OCI-LY1 (cell line): ENCODE data around the gene TMEM212.

Source experiments
- H2AFZ ChIP-seq: fragments of 200-600 bp; sonication (generic), shearing (Covaris generic); 2 replicates; pipeline ENCODE4 v1.6.0; 2014; ENCODE audit warnings: antibody characterized with exemption, mild to moderate bottlenecking, low read length
- H3F3A ChIP-seq: fragments of 200-600 bp; sonication (generic), shearing (Covaris generic); 2 replicates; pipeline ENCODE4 v1.6.0; 2014; ENCODE audit warnings: mild to moderate bottlenecking, antibody characterized with exemption, low read length, moderate library complexity; ENCODE audit not compliant: insufficient read depth
- H3K27ac ChIP-seq: fragments of 200-600 bp; sonication (generic); 2 replicates; pipeline ENCODE4 v1.5.1; 2014; ENCODE audit warnings: low read length, mixed run types, mild to moderate bottlenecking, low read depth; ENCODE audit not compliant: poor library complexity, severe bottlenecking
- H3K27me3 ChIP-seq: fragments of 200-600 bp; sonication (generic); 2 replicates; pipeline ENCODE4 v1.6.0; 2014; ENCODE audit warnings: antibody characterized with exemption, mild to moderate bottlenecking, low read length, moderate library complexity; ENCODE audit not compliant: insufficient read depth
- H3K36me3 ChIP-seq: fragments of 200-600 bp; sonication (generic); 2 replicates; pipeline ENCODE4 v1.6.1; 2014; ENCODE audit warnings: mild to moderate bottlenecking, antibody characterized with exemption, low read length, moderate library complexity, mixed read lengths; ENCODE audit not compliant: insufficient read depth
- H3K4me1 ChIP-seq: fragments of 200-600 bp; sonication (generic); 2 replicates; pipeline ENCODE4 v1.5.1; 2014; ENCODE audit warnings: mild to moderate bottlenecking, low read length, moderate library complexity; ENCODE audit not compliant: insufficient read depth, severe bottlenecking
- H3K4me2 ChIP-seq: fragments of 200-600 bp; sonication (generic), shearing (Covaris generic); 2 replicates; pipeline ENCODE4 v1.6.1; 2014; ENCODE audit warnings: low read length
- H3K4me3 ChIP-seq: fragments of 200-600 bp; sonication (generic); 2 replicates; pipeline ENCODE4 v1.5.1; 2014; ENCODE audit warnings: low read length, low read depth, mild to moderate bottlenecking, mixed read lengths; ENCODE audit not compliant: poor library complexity, severe bottlenecking
- H3K79me2 ChIP-seq: fragments of 200-600 bp; shearing (Covaris generic); 2 replicates; pipeline ENCODE4 v1.6.1; 2016; ENCODE audit warnings: mixed run types, low read length, mixed read lengths; ENCODE audit not compliant: insufficient read depth
- H3K9ac ChIP-seq: fragments of 200-600 bp; sonication (generic), shearing (Covaris generic); 2 replicates; pipeline ENCODE4 v1.6.1; 2014; ENCODE audit warnings: mild to moderate bottlenecking, low read length, mixed read lengths
- H3K9me2 ChIP-seq: fragments of 200-600 bp; sonication (generic), shearing (Covaris generic); 2 replicates; pipeline ENCODE4 v1.6.1; 2014; ENCODE audit warnings: low read depth, mild to moderate bottlenecking, low read length, mixed read lengths
- H3K9me3 ChIP-seq: fragments of 200-600 bp; shearing (Covaris generic); 2 replicates; pipeline ENCODE4 v1.6.1; 2014; ENCODE audit warnings: low read length, mixed read lengths
- H4K20me1 ChIP-seq: fragments of 200-600 bp; sonication (generic), shearing (Covaris generic); 2 replicates; pipeline ENCODE4 v1.6.0; 2016; ENCODE audit warnings: mild to moderate bottlenecking, low read length; ENCODE audit not compliant: insufficient read depth
- CTCF ChIP-seq: fragments of 200-600 bp; sonication (generic), shearing (Covaris generic); IDR thresholded peaks from 2 replicates; pipeline ENCODE4 v1.5.1; 2017; ENCODE audit warnings: mild to moderate bottlenecking, antibody characterized with exemption, low read length, moderate library complexity, mixed read lengths
- EZH2 ChIP-seq: fragments of 200-600 bp; sonication (generic), shearing (Covaris generic); IDR thresholded peaks from 2 replicates; pipeline ENCODE4 v1.8.0; 2017; ENCODE audit warnings: borderline replicate concordance, mixed run types, mild to moderate bottlenecking, antibody characterized with exemption, low read length, moderate library complexity, mixed read lengths

The TMEM212 gene

GRCh38 chr3:171838218-171838720, 4.9 kb upstream of the TMEM212 start:
- Histone ChIP-seq H3K9me3 (no peaks in the 10 kb centered on the region), H2AFZ (no peak overlapping the region), H3K79me2 (no peaks in the 10 kb centered on the region), H3K4me3 (no peak overlapping the region), H3K36me3 (no peaks in the 10 kb centered on the region), H3K27me3 (no peaks in the 10 kb centered on the region), H3F3A (no peaks in the 10 kb centered on the region), H3K9ac (no peak overlapping the region), H3K27ac (no peak overlapping the region), H4K20me1 (no peaks in the 10 kb centered on the region), H3K4me2 (no peak overlapping the region), H3K4me1 (no peaks in the 10 kb centered on the region), H3K9me2 (no peaks in the 10 kb centered on the region)
- TF ChIP-seq CTCF (no peak), EZH2 (no peak)

- Histone ChIP-seq H3K4me2 (no peak overlapping the region), H3K79me2 (no peaks in the 10 kb centered on the region), H3K4me1 (no peaks in the 10 kb centered on the region), H3K27ac (no peak overlapping the region), H3K27me3 (no peaks in the 10 kb centered on the region), H3K9me2 (no peaks in the 10 kb centered on the region), H3K9ac (no peak overlapping the region), H3F3A (no peaks in the 10 kb centered on the region), H2AFZ (no peak overlapping the region), H3K9me3 (no peaks in the 10 kb centered on the region), H4K20me1 (no peaks in the 10 kb centered on the region), H3K36me3 (no peaks in the 10 kb centered on the region), H3K4me3 (no peak overlapping the region)
- TF ChIP-seq EZH2 = no peak
- TF ChIP-seq CTCF = no peak
Measured at GRCh38 chr3:171839270-171839669, 3.9 kb upstream of the TMEM212 start.

GRCh38 chr3:171840445-171840810, 2.7 kb upstream of the TMEM212 start:
- H3K27ac ChIP-seq = no peak overlapping the region
- no peak overlapping the region for H3K4me3 ChIP-seq
- no peak overlapping the region for H2AFZ ChIP-seq
- no peaks in the 10 kb centered on the region for H3K36me3 ChIP-seq
- no peak for TF ChIP-seq CTCF
- H3K4me1 ChIP-seq = no peaks in the 10 kb centered on the region
- H3K27me3 ChIP-seq = no peaks in the 10 kb centered on the region
- no peaks in the 10 kb centered on the region for H4K20me1 ChIP-seq
- no peaks in the 10 kb centered on the region for H3K9me2 ChIP-seq
- H3F3A ChIP-seq = no peaks in the 10 kb centered on the region
- no peak overlapping the region for H3K9ac ChIP-seq
- H3K4me2 ChIP-seq = no peak overlapping the region
- H3K79me2 ChIP-seq = no peaks in the 10 kb centered on the region
- H3K9me3 ChIP-seq = no peaks in the 10 kb centered on the region
